Head of caudate nucleus (tissue), 42 donors: Measurements from ENCODE around the gene PPME1.

Experiments
- DNase-seq, 42 donors: peaks; one replicate each; pipeline versions ENCODE4 v3.0.0 to v3.0.0-alpha.2; 2020 to 2021; ENCODE audit warnings: mixed read lengths in 7 of 42
- intact Hi-C: fragments of 100-400 bp; cut with DNase I; formaldehyde crosslinking; loops from one replicate; pipeline ENCODE4 v1.15.0; 2022

PPME1 gene

GRCh38 chr11:74154620-74155281 is 16.3 kb upstream of the PPME1 start:
- no peak for DNase-seq
- intact Hi-C loops, result no loop called here

GRCh38 chr11:74157169-74157568 is 13.9 kb upstream of the PPME1 start:
- DNase-seq, result no peak
- intact Hi-C loops, result no loop called here

- DNase-seq, result no peak
- intact Hi-C loops, result no loop called here
Observed at GRCh38 chr11:74159642-74160041, 11.4 kb upstream of the PPME1 start.

GRCh38 chr11:74162681-74163467 is 8.2 kb upstream of the PPME1 start:
- no peak for DNase-seq
- intact Hi-C loops, result no loop called here

GRCh38 chr11:74168838-74169237 is 2.3 kb upstream of the PPME1 start:
- intact Hi-C loops, result loop anchor here (5.0 kb wide), 1 partner anchor 187 kb away; the partner anchor contains the start of gene UCP2
- DNase-seq, result no peak

GRCh38 chr11:74169738-74170458 is 1.2 kb upstream of the PPME1 start:
- DNase-seq, result no peak
- intact Hi-C loops, result loop anchor here (5.0 kb wide), 1 partner anchor 188 kb away; the partner anchor contains the start of gene UCP2

- intact Hi-C loops, result no loop called here
- DNase-seq, result no peak
Observed at GRCh38 chr11:74171630-74171968, 510 bp downstream of the PPME1 start.

- no peak for DNase-seq
- intact Hi-C loops, result no loop called here
Observed at GRCh38 chr11:74171997-74172396, 908 bp downstream of the PPME1 start.

- DNase-seq, result no peak
- intact Hi-C loops, result no loop called here
Observed at GRCh38 chr11:74175920-74176319, 4.8 kb downstream of the PPME1 start.

- no peak for DNase-seq
- intact Hi-C loops, result no loop called here
Observed at GRCh38 chr11:74179234-74180052, 8.4 kb downstream of the PPME1 start.

- no peak for DNase-seq
- intact Hi-C loops, result no loop called here
Observed at GRCh38 chr11:74182635-74183034, 11.5 kb downstream of the PPME1 start.

GRCh38 chr11:74185285-74185684 is 14.2 kb downstream of the PPME1 start:
- DNase-seq, result no peak
- intact Hi-C loops, result no loop called here

- intact Hi-C loops, result no loop called here
- DNase-seq, result no peak
Observed at GRCh38 chr11:74185695-74186094, 14.6 kb downstream of the PPME1 start.

GRCh38 chr11:74195828-74196227 is 24.7 kb downstream of the PPME1 start:
- DNase-seq, result no peak
- intact Hi-C loops, result no loop called here

GRCh38 chr11:74196781-74197486 is 25.8 kb downstream of the PPME1 start:
- DNase-seq, result no peak
- intact Hi-C loops, result no loop called here

GRCh38 chr11:74203966-74204365 is 32.9 kb downstream of the PPME1 start:
- DNase-seq, result no peak
- intact Hi-C loops, result no loop called here

- DNase-seq, result no peak
- intact Hi-C loops, result no loop called here
Observed at GRCh38 chr11:74204701-74205100, 33.6 kb downstream of the PPME1 start.

GRCh38 chr11:74205181-74205580 is 34.1 kb downstream of the PPME1 start:
- intact Hi-C loops, result no loop called here
- no peak for DNase-seq

- intact Hi-C loops, result no loop called here
- no peak for DNase-seq
Observed at GRCh38 chr11:74206746-74207145, 35.7 kb downstream of the PPME1 start.
